NCI-H524 (cell line): Measurements from ENCODE around the gene NPAS4.
A peak's percentile ranks its signal among the peaks of the same experiment; 100 is the strongest.
"Not testable (repeated sequence)": the region's sequence is repeated elsewhere in the genome, so short reads cannot be mapped to it uniquely, and the experiment has no call there.

Experiments used
- DNase-seq, 2 experiments: peaks; one replicate each; lab custom pipeline; 2025; lab: John Stamatoyannopoulos, UW

Gene NPAS4

GRCh38 chr11:66454247-66454646 lies 33.4 kb downstream of the NPAS4 start:
- no peak for DNase-seq

- no peak for DNase-seq
Observed at GRCh38 chr11:66454828-66455227, 34.0 kb downstream of the NPAS4 start.

- no peak for DNase-seq
Observed at GRCh38 chr11:66457826-66458225, 37.0 kb downstream of the NPAS4 start.

- DNase-seq: peak; percentile 71 to 91
Observed at GRCh38 chr11:66459138-66459778, 38.4 kb downstream of the NPAS4 start.

- DNase-seq: no peak
Observed at GRCh38 chr11:66462010-66462409, 41.2 kb downstream of the NPAS4 start.

GRCh38 chr11:66462911-66463310 lies 42.1 kb downstream of the NPAS4 start:
- no peak for DNase-seq

GRCh38 chr11:66464116-66464515 lies 43.3 kb downstream of the NPAS4 start:
- DNase-seq: not testable (repeated sequence)

- no peak for DNase-seq
Observed at GRCh38 chr11:66464916-66465315, 44.1 kb downstream of the NPAS4 start.

GRCh38 chr11:66465373-66466224 lies 44.8 kb downstream of the NPAS4 start:
- no peak for DNase-seq

GRCh38 chr11:66466225-66467033 lies 45.6 kb downstream of the NPAS4 start, which contains the start of gene PELI3:
PELI3 (plus strand) TSS chr11:66466905; CDS start chr11:66468129, 1,224 bp downstream.
- DNase-seq: peak; percentile 67 to 87

GRCh38 chr11:66467034-66467659 lies 46.3 kb downstream of the NPAS4 start:
- no peak for DNase-seq

GRCh38 chr11:66467756-66468155 lies 46.9 kb downstream of the NPAS4 start:
- DNase-seq: no peak

- no peak for DNase-seq
Observed at GRCh38 chr11:66468691-66469090, 47.9 kb downstream of the NPAS4 start.

- DNase-seq: peak in 1 of 2 experiments; percentile 21
Observed at GRCh38 chr11:66469441-66469840, 48.6 kb downstream of the NPAS4 start.

- DNase-seq: no peak
Observed at GRCh38 chr11:66470015-66470414, 49.2 kb downstream of the NPAS4 start.

GRCh38 chr11:66471142-66471541 lies 50.3 kb downstream of the NPAS4 start:
- no peak for DNase-seq

GRCh38 chr11:66472054-66472453 lies 51.2 kb downstream of the NPAS4 start:
- DNase-seq: no peak

- no peak for DNase-seq
Observed at GRCh38 chr11:66473167-66473566, 52.3 kb downstream of the NPAS4 start.

GRCh38 chr11:66473608-66474515 lies 53.0 kb downstream of the NPAS4 start:
- no peak for DNase-seq

GRCh38 chr11:66475349-66476172 lies 54.7 kb downstream of the NPAS4 start:
- DNase-seq: no peak
